Memory B cell (primary cell): ENCODE measurements around the gene ZNF497.
A peak's percentile ranks its signal among the peaks of the same experiment; 100 is the strongest.

ENCODE experiments used
- ATAC-seq: fragments of 150-1000 bp; cut with Tn5 transposase; 2 replicates; pipeline ENCODE4 v1.10.0; 2021; ENCODE audit warnings: low read depth, mild to moderate bottlenecking, moderate library complexity
- DNase-seq, 2 donors: peaks; one replicate each; pipeline ENCODE4 v3.0.0; 2022; ENCODE audit warnings: low spot score in 2 of 2
- H3K27ac Mint-ChIP-seq: one replicate; pipeline ENCODE4 v1.8.0; 2022; ENCODE audit warnings: mild to moderate bottlenecking, moderate library complexity, mixed read lengths
- H3K27me3 Mint-ChIP-seq: one replicate; pipeline ENCODE4 v1.8.0; 2022; ENCODE audit warnings: mixed read lengths
- H3K36me3 Mint-ChIP-seq: one replicate; pipeline ENCODE4 v1.8.0; 2022; ENCODE audit warnings: mild to moderate bottlenecking, mixed read lengths
- H3K4me1 Mint-ChIP-seq: one replicate; pipeline ENCODE4 v1.8.0; 2022; ENCODE audit warnings: mixed read lengths
- H3K4me3 Mint-ChIP-seq: one replicate; pipeline ENCODE4 v1.8.0; 2022; ENCODE audit warnings: mild to moderate bottlenecking, moderate library complexity, mixed read lengths
- H3K9me3 Mint-ChIP-seq: one replicate; pipeline ENCODE4 v1.8.0; 2022; ENCODE audit warnings: mixed read lengths

ZNF497 gene

GRCh38 chr19:58366585-58367430, 4.3 kb upstream of the ZNF497 start:
- ATAC-seq = no peak
- no peak for DNase-seq
- Mint-ChIP-seq H3K27ac (no peak overlapping the region), H3K4me1 (peaks cover 9% of the 10 kb centered on the region), H3K9me3 (no peaks in the 10 kb centered on the region), H3K36me3 (peaks cover 3% of the 10 kb centered on the region), H3K27me3 (no peaks in the 10 kb centered on the region), H3K4me3 (no peak overlapping the region)

GRCh38 chr19:58364146-58364545, 1.6 kb upstream of the ZNF497 start:
- Mint-ChIP-seq H3K36me3 (no peaks in the 10 kb centered on the region), H3K4me3 (peak overlapping the region; percentile 59), H3K27ac (peak overlapping the region; percentile 60), H3K27me3 (no peaks in the 10 kb centered on the region), H3K9me3 (no peaks in the 10 kb centered on the region), H3K4me1 (peaks cover 10% of the 10 kb centered on the region)
- ATAC-seq (peak; percentile 8), DNase-seq (peak in 1 of 2 donors; percentile 29)

- H3K9me3 Mint-ChIP-seq = no peaks in the 10 kb centered on the region
- ATAC-seq = no peak
Observed at GRCh38 chr19:58361900-58362271, 665 bp downstream of the ZNF497 start.

GRCh38 chr19:58357481-58358145, 4.9 kb downstream of the ZNF497 start:
- H3K27ac Mint-ChIP-seq = no peak overlapping the region
- no peaks in the 10 kb centered on the region for H3K36me3 Mint-ChIP-seq
- no peaks in the 10 kb centered on the region for H3K9me3 Mint-ChIP-seq
- DNase-seq = no peak
- H3K4me3 Mint-ChIP-seq = peak overlapping the region; percentile 52
- no peaks in the 10 kb centered on the region for H3K27me3 Mint-ChIP-seq
- no peak for ATAC-seq
- peaks cover 5% of the 10 kb centered on the region for H3K4me1 Mint-ChIP-seq

More at GRCh38 chr19:58361900-58362271, 665 bp downstream of the ZNF497 start:
- peak overlapping the region; percentile 91 for H3K27ac Mint-ChIP-seq
- H3K4me3 Mint-ChIP-seq = peak overlapping the region; percentile 91
- peaks cover 12% of the 10 kb centered on the region for H3K4me1 Mint-ChIP-seq
- no peak for DNase-seq
- H3K27me3 Mint-ChIP-seq = no peaks in the 10 kb centered on the region
- H3K36me3 Mint-ChIP-seq = no peaks in the 10 kb centered on the region

GRCh38 chr19:58356766-58357480, 5.6 kb downstream of the ZNF497 start:
- Mint-ChIP-seq H3K36me3 (peaks cover 3% of the 10 kb centered on the region), H3K9me3 (no peaks in the 10 kb centered on the region), H3K4me3 (peak overlapping the region; percentile 68), H3K27me3 (no peaks in the 10 kb centered on the region), H3K4me1 (peaks cover 4% of the 10 kb centered on the region), H3K27ac (no peak overlapping the region)
- peak; percentile 19 for ATAC-seq
- DNase-seq = no peak

GRCh38 chr19:58355908-58356765, 6.4 kb downstream of the ZNF497 start:
- Mint-ChIP-seq H3K4me1 (peaks cover 2% of the 10 kb centered on the region), H3K4me3 (peak overlapping the region; percentile 68), H3K9me3 (no peaks in the 10 kb centered on the region), H3K27ac (no peak overlapping the region), H3K27me3 (no peaks in the 10 kb centered on the region), H3K36me3 (peaks cover 5% of the 10 kb centered on the region)
- DNase-seq = peak; percentile 20 to 33
- ATAC-seq = peak; percentile 68

GRCh38 chr19:58355215-58355796, 7.2 kb downstream of the ZNF497 start:
- no peaks in the 10 kb centered on the region for H3K9me3 Mint-ChIP-seq
- peaks cover 4% of the 10 kb centered on the region for H3K4me1 Mint-ChIP-seq
- DNase-seq (no peak), ATAC-seq (no peak)
- H3K27me3 Mint-ChIP-seq = no peaks in the 10 kb centered on the region
- H3K36me3 Mint-ChIP-seq = peaks cover 8% of the 10 kb centered on the region
- H3K27ac Mint-ChIP-seq = no peak overlapping the region
- H3K4me3 Mint-ChIP-seq = peak overlapping the region; percentile 43

GRCh38 chr19:58354478-58355030, 8.0 kb downstream of the ZNF497 start:
- H3K9me3 Mint-ChIP-seq = peaks cover 2% of the 10 kb centered on the region
- H3K27me3 Mint-ChIP-seq = no peaks in the 10 kb centered on the region
- H3K4me1 Mint-ChIP-seq = peaks cover 6% of the 10 kb centered on the region
- H3K27ac Mint-ChIP-seq = no peak overlapping the region
- DNase-seq (no peak), ATAC-seq (no peak)
- peaks cover 10% of the 10 kb centered on the region for H3K36me3 Mint-ChIP-seq
- H3K4me3 Mint-ChIP-seq = no peak overlapping the region

GRCh38 chr19:58353717-58354477, 8.7 kb downstream of the ZNF497 start:
- no peak for ATAC-seq
- no peak for DNase-seq
- no peaks in the 10 kb centered on the region for H3K27me3 Mint-ChIP-seq
- peaks cover 12% of the 10 kb centered on the region for H3K36me3 Mint-ChIP-seq
- H3K4me3 Mint-ChIP-seq = no peak overlapping the region
- H3K27ac Mint-ChIP-seq = no peak overlapping the region
- peaks cover 2% of the 10 kb centered on the region for H3K9me3 Mint-ChIP-seq
- peaks cover 9% of the 10 kb centered on the region for H3K4me1 Mint-ChIP-seq

- Mint-ChIP-seq H3K4me1 (peaks cover 11% of the 10 kb centered on the region), H3K36me3 (peaks cover 12% of the 10 kb centered on the region), H3K4me3 (no peak within 1 kb of the TSS), H3K27ac (no peak within 1 kb of the TSS), H3K9me3 (peaks cover 2% of the 10 kb centered on the region), H3K27me3 (no peaks in the 10 kb centered on the region)
- ATAC-seq = no peak
- DNase-seq = no peak
Observed at GRCh38 chr19:58352760-58353671, 9.5 kb downstream of the ZNF497 start, which contains the start of gene A1BG. Gene A1BG (minus strand): TSS chr19:58353492. CDS start chr19:58353437, 55 bp downstream.

- no peak overlapping the region for H3K27ac Mint-ChIP-seq
- peaks cover 12% of the 10 kb centered on the region for H3K36me3 Mint-ChIP-seq
- no peaks in the 10 kb centered on the region for H3K27me3 Mint-ChIP-seq
- DNase-seq = no peak
- peaks cover 2% of the 10 kb centered on the region for H3K9me3 Mint-ChIP-seq
- no peak for ATAC-seq
- peaks cover 10% of the 10 kb centered on the region for H3K4me1 Mint-ChIP-seq
- H3K4me3 Mint-ChIP-seq = no peak overlapping the region
Observed at GRCh38 chr19:58351990-58352755, 10.4 kb downstream of the ZNF497 start.
